SK-N-DZ (cell line): ENCODE data around the gene MAML3.
A peak's percentile ranks its signal among the peaks of the same experiment; 100 is the strongest.

ENCODE experiments used
- DNase-seq: peaks from one replicate; pipeline ENCODE4 v3.0.0-alpha.2; 2015; ENCODE audit warnings: low spot score

Gene MAML3

GRCh38 chr4:139866276-139866962, 287.6 kb downstream of the MAML3 start:
- DNase-seq: peak; percentile 56

GRCh38 chr4:139865537-139865936, 288.4 kb downstream of the MAML3 start:
- no peak for DNase-seq

GRCh38 chr4:139863531-139863930, 290.5 kb downstream of the MAML3 start:
- no peak for DNase-seq

GRCh38 chr4:139861471-139861870, 292.5 kb downstream of the MAML3 start:
- DNase-seq: no peak

- DNase-seq: no peak
These were observed 293.5 kb downstream of the MAML3 start for GRCh38 chr4:139860435-139861024.

GRCh38 chr4:139859876-139860275, 294.1 kb downstream of the MAML3 start:
- no peak for DNase-seq

- DNase-seq: no peak
These were observed 295.4 kb downstream of the MAML3 start for GRCh38 chr4:139858436-139859205.

- DNase-seq: no peak
These were observed 296.0 kb downstream of the MAML3 start for GRCh38 chr4:139857977-139858376.

- peak; percentile 71 for DNase-seq
These were observed 297.0 kb downstream of the MAML3 start for GRCh38 chr4:139857021-139857420.

GRCh38 chr4:139854668-139855403, 299.1 kb downstream of the MAML3 start:
- no peak for DNase-seq

- DNase-seq: no peak
These were observed 300.7 kb downstream of the MAML3 start for GRCh38 chr4:139853309-139853708.

- DNase-seq: no peak
These were observed 301.2 kb downstream of the MAML3 start for GRCh38 chr4:139852612-139853269.

GRCh38 chr4:139851639-139852038, 302.3 kb downstream of the MAML3 start:
- DNase-seq: no peak

GRCh38 chr4:139851133-139851532, 302.9 kb downstream of the MAML3 start:
- no peak for DNase-seq

GRCh38 chr4:139849219-139849618, 304.8 kb downstream of the MAML3 start:
- peak; percentile 89 for DNase-seq

GRCh38 chr4:139848028-139848427, 306.0 kb downstream of the MAML3 start:
- DNase-seq: no peak

GRCh38 chr4:139847602-139848001, 306.4 kb downstream of the MAML3 start:
- DNase-seq: no peak

- DNase-seq: no peak
These were observed 307.2 kb downstream of the MAML3 start for GRCh38 chr4:139846766-139847165.

- no peak for DNase-seq
These were observed 308.4 kb downstream of the MAML3 start for GRCh38 chr4:139845453-139846093.

- DNase-seq: no peak
These were observed 309.4 kb downstream of the MAML3 start for GRCh38 chr4:139844459-139845036.

- DNase-seq: no peak
These were observed 309.9 kb downstream of the MAML3 start for GRCh38 chr4:139844057-139844456.
